Measurements from ENCODE around the gene HSCB.

DNA sequence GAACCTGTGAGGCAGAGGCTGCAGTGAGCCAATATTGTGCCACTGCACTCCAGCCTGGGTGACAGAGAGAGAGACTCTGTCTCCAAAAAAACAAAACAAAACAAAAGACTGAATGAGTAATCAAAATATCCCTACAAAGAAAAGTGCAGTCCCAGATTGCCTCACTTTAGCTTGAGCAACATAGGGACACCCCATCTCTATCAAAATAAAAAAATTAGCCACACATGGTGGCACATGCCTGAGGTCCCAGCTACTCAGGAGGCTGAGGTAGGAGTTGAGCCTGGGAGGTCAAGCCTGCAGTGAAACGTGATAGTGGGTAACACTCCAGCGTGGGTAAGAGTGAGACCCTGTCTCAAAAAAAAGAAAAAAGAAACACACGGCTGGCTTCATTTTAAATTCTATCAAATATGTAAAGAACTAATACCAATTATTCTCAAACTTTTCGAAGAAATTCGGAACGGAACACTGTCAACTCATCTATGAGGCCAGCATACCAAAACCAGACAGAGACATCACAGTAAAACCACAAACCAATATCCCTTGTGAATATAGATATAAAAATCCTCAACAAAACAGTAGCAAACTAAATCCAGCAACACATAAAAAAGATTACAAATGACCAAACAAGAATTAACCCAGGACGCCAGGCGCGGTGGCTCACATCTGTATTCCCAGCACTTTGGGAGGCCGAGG is 13.1 kb upstream of the HSCB start:
- TF ChIP-seq, protein P1, sequence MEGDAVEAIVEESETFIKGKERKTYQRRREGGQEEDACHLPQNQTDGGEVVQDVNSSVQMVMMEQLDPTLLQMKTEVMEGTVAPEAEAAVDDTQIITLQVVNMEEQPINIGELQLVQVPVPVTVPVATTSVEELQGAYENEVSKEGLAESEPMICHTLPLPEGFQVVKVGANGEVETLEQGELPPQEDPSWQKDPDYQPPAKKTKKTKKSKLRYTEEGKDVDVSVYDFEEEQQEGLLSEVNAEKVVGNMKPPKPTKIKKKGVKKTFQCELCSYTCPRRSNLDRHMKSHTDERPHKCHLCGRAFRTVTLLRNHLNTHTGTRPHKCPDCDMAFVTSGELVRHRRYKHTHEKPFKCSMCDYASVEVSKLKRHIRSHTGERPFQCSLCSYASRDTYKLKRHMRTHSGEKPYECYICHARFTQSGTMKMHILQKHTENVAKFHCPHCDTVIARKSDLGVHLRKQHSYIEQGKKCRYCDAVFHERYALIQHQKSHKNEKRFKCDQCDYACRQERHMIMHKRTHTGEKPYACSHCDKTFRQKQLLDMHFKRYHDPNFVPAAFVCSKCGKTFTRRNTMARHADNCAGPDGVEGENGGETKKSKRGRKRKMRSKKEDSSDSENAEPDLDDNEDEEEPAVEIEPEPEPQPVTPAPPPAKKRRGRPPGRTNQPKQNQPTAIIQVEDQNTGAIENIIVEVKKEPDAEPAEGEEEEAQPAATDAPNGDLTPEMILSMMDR (IDR thresholded peaks at IDR 0.05; ENCODE audit: insufficient read depth, low read length, poor library complexity, severe bottlenecking), result no peak
- no peak for TF ChIP-seq EZH2phosphoT487 (conservative IDR thresholded peaks at IDR 0.05; ENCODE audit: low read length)
